Activated CD8-positive, alpha-beta memory T cell treated with anti-CD3 and anti-CD28 coated beads for 24 hours (primary cell): Measurements from ENCODE around the gene CLDN14.

Experiments used
- DNase-seq: peaks from one replicate; pipeline ENCODE4 v3.0.0-alpha.2; 2020

CLDN14 gene

GRCh38 chr21:36466061-36466511 lies 13.8 kb downstream of the CLDN14 start:
- no peak for DNase-seq

DNA sequence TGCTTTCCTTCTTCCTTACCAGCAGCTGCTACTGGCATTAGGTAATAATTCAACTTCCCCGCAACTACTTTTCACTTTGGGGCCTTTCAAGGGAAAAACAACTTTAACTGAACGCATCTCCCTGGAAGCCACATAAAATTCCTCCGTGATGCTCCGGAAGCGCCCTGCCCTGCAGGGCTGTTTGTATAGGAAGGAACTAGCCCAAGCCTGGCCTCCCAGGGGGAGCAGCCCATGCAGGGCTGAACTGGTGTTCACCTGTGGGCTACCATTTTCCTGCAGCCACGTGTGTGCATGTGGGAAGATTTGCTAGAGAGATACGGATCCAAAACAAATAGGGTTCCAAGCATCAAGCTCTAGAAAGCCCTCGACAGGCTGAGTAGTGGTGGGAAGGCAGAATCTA lies 14.4 kb downstream of the CLDN14 start:
- no peak for DNase-seq

- DNase-seq = no peak
Measured at GRCh38 chr21:36464590-36464989, 15.3 kb downstream of the CLDN14 start.

- DNase-seq = no peak
Measured at GRCh38 chr21:36463991-36464390, 15.9 kb downstream of the CLDN14 start.

DNA sequence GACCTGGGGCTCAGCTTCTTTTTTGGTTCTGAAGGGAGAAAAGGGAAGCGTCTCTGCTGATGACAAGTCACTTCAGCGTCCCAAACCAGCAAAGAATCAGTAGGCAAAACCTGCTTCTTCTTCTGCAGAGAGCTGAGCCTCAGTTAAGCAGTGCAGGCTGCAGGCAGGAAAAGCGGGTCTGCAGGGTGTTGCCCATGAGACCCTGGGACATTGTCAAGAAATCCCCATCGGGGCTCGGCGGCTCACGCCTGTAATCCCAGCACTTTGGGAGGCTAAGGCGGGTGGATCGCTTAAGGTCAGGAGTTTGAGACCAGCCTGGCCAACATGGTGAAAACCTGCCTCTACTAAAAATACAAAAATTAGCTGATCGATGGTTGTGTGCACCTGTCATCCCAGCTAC lies 16.7 kb downstream of the CLDN14 start:
- DNase-seq = no peak

DNA sequence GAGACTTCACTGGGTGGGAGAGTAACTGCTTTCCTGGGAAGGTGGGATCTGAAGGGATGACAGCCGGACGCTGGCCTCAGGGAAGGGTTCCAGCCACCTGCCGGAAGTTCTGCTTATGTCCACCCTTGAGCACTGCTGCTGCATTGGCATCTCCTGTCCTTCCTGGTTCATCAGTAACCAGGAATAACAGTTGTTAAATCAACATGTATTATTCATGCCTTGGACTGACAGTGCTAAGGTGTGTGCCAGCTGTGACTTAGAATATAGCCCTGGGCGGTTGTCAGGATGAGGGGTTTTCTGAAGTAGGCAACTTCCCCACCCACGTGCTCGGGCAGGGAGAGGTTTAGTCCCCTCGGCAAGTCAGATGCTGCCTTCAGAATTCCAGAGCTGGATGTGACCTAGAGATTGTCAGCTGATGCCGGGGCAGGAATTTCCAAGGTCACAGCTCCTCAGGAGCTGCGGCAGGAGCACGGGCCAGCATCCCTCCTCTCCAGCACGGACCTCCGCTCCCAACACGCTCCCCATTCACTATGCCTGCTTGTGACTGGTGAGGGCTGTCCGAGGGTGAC lies 17.9 kb downstream of the CLDN14 start:
- DNase-seq = no peak

DNA sequence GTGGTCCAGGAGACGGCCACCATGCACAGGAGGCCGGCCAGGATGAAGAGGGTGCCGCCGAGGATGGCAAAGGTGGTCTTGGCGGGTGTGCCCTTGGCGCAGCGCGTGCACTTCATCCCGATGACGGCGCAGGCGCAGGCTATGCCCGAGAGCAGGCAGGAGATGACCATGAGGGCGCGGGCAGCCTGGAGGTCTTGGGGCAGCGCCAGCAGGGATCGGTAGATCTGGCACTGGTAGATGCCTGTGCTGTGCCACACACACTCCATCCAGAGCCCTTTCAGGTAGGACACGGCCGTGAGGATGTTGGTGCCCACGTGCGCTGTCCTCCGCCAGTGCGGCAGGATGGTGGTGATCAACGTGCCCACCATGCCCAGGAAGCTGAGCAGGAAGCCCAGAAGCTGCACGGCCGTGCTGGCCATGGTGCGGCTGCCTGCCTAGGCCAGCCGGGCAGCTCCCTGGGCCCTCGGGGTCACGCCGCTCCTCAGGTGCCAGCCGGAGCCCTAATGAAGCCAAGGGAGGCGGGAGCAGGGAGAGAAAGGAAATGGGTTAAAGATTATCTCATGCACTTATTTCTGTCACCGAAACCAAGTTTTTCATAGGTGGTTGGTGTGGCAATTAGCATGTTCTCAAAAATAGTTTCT lies 18.5 kb downstream of the CLDN14 start:
- DNase-seq = no peak

GRCh38 chr21:36460866-36461265 lies 19.1 kb downstream of the CLDN14 start:
- no peak for DNase-seq

DNA sequence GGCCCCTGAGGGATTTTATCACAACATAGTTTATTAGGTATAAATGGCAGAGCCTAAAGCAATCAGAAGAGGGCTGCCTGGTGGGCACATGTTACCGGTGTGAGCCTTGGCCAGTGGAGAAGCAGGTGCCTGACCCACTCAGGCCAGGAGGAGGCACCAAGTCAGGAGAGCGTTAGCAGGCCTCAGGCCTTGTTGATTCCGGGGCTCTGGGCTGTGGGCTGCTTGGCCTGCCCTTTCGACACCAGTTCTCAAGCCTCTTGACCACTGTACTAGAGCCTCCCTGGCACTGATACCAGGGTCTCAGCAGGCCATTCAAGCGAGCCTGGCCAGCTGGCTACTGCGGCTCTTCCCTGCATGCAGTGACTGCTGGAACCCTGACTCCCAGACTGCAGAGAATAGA lies 20.8 kb downstream of the CLDN14 start:
- DNase-seq = no peak

- DNase-seq = no peak
Measured at GRCh38 chr21:36456729-36457414, 23.1 kb downstream of the CLDN14 start.

DNA sequence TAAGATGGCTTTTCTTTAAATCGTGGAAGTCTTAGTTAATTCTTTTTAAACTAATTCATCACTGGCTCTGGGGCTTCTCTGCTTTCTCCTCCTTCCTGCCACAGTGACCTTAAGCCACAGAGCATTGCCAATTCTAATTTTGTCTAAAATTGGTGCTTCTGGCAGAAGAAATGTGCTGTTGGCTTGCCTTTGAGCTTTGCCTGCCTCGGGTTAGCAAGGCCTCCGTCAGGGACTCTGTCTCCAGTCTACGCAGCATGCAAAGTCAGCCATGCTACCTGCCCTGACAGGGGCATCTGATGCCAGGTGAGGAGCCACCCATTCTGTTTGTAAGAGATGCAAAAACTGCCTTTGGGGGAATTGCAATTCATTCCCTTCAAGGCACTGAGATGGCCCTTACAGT lies 25.2 kb downstream of the CLDN14 start:
- no peak for DNase-seq

DNA sequence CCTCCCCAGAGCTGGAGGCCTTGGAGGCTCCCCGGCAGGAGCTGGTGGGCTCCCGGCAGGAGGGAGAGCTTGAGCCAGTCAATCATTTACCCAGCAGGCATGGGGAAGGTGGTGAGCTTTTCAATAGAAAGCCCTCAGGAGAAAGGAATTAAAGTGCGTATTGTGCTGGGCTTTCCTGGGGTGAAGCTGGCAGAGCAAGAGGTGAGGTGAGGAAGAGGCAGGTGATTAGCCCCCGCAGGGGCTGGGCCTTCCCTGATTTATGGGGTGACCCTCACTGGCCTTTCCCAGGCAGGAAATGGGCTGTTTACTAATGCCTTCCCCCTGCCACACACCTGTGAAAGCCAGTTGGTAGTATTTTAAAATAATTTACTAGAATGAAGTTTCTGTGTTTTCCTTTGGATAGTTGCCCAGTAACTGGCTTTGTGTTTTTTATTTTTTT lies 25.8 kb downstream of the CLDN14 start:
- no peak for DNase-seq

DNA sequence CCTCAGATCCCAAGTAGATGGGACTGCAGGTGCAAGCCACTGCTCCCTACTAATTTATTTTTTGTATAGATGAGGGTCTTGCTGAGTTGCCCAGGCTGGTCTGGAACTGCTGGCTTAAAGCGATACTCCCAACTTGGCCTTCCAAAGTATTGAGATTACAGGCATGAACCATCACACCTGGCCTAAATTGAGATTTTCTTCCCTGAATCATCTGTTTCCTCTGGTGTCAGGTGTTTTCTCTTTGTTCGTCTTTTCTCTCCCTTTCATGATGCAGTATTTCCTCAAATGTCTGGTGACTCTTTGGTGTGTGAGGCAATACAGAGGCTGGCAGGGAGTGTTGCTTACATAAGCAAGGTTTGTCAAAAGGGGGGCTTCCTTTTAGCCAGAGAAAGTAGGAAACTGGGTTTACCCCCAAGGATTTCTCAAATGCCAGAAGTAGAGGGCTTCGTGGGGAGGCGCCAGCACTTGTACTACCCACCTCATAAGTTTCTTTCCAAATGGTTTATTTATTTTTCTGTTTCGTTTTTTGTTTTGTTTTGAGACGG lies 27.6 kb downstream of the CLDN14 start:
- DNase-seq = no peak

- no peak for DNase-seq
Measured at GRCh38 chr21:36451506-36451905, 28.4 kb downstream of the CLDN14 start.

GRCh38 chr21:36450511-36450910 lies 29.4 kb downstream of the CLDN14 start:
- no peak for DNase-seq

- no peak for DNase-seq
Measured at GRCh38 chr21:36446301-36446700, 33.6 kb downstream of the CLDN14 start.

GRCh38 chr21:36441715-36442114 lies 38.2 kb downstream of the CLDN14 start:
- DNase-seq = no peak

GRCh38 chr21:36437745-36438128 lies 42.2 kb downstream of the CLDN14 start:
- no peak for DNase-seq

DNA sequence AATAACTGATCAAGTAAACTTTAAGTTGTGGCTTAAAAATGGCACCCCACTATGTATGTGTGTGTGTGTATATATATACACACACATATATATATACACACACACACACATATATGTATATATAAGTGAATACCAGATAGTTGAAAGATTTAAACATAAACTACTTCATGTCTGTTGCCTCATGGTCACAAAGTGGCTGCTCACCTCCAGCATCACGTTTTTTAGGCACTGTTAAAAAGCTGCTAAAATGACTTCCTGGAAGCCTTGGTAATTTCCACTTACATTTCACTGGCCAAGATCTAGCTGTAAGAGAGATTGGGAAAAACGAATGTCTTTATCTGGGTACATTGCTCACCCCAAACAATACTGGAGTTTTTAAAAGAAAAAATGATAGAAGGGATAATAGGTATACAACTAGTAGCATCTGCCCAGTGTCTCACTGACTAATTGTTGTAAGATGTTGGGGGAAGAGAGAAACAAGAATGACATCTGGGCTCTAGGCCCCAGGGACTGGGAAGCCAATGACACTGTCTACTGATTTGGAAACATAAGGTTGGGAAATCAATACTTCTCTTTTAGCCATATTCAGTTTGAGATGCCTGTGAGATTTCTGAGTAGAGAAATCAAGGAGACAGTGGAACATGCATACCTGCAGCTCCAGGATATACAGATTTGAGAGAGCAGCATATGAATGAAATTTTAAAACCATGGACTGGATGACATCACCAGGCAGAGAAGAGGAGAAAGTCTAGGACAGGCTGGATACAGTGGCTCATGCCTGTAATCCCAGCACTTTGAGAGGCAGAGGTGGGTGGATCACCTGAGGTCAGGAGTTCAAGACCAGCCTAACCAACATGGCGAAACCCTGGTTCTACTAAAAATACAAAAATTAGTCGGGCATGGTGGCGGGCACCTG lies 42.8 kb downstream of the CLDN14 start:
- no peak for DNase-seq

- no peak for DNase-seq
Measured at GRCh38 chr21:36434144-36434543, 45.8 kb downstream of the CLDN14 start.

- no peak for DNase-seq
Measured at GRCh38 chr21:36433059-36433709, 46.7 kb downstream of the CLDN14 start.

DNA sequence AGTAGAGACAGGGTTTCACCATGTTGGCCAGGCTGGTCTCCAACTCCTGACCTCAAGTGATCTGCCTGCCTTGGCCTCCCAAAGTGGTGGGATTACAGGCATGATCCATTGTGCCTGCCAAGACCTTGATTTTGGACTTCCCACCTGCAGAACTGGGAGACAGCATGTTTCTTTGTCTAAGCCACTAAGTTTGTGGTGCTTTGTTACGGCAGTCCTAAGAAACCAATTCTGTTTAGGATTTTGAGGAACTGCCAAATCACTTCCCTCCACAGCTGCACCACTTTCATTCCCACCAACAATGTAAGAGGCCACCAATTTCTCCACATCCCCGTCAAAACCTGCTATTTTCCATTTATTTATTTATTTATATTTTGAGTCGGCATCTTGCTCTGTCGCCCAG lies 48.7 kb downstream of the CLDN14 start:
- no peak for DNase-seq

DNA sequence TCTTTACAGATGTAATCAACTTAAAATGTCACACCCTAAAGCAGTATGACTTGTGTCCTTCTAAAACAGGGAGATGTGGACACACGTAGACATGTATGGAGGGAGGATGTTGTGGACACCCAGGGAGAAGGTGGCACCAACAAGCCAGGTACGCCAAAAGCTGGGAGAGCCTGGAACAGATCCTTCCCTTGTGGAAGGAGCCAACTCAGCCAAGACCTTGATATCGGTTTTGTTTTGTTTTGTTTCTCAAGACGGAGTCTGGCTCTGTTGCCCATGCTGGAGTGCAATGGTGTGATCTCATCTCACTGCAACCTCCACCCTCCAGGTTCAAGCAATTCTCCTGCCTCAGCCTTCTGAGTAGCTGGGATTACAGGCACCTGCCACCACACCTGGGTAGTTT lies 49.1 kb downstream of the CLDN14 start:
- DNase-seq = no peak
